ENCODE results near the gene LINGO4.

The LINGO4 gene

GRCh38 chr1:151840421-151840820 lies 35.2 kb upstream of the LINGO4 start:
- TF ChIP-seq CTCF (IDR thresholded peaks at IDR 0.05; ENCODE audit: insufficient read depth, low read depth, low read length, missing control alignments): no peak
- DNase-seq (ENCODE audit: low read depth): no peak
- peak overlapping the region; percentile 41 for H3K4me3 ChIP-seq (ENCODE audit: low read length)

- TF ChIP-seq CTCF (IDR thresholded peaks at IDR 0.05; ENCODE audit: insufficient read depth, low read depth, low read length, missing control alignments): no peak
- peak; percentile 61 for DNase-seq (ENCODE audit: low read depth)
Measured at GRCh38 chr1:151839457-151840403, 34.5 kb upstream of the LINGO4 start, which contains the start of gene C2CD4D. C2CD4D (minus strand) TSS chr1:151839820; CDS start chr1:151838989, 831 bp downstream.

DNA sequence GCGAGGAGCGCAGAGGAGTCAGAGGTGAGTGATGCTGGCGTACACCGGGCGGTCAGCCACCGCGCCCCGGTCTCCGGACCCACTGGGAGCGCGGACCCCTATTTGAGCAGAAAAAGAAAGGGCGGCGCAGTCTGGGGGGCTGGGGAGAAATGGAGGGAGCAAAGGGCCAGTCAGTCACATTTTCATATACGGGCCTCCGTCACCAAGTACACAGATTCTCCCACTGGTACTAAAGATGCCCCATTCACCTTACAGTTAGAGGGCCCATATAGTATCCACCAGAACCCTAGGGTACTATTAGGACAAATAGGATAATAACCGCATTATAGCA lies 33.8 kb upstream of the LINGO4 start:
- H3K4me3 ChIP-seq (ENCODE audit: low read length): peak overlapping the region; percentile 41
- no peak for DNase-seq (ENCODE audit: low read depth)
- TF ChIP-seq CTCF (IDR thresholded peaks at IDR 0.05; ENCODE audit: insufficient read depth, low read depth, low read length, missing control alignments): no peak

More at GRCh38 chr1:151839457-151840403, 34.5 kb upstream of the LINGO4 start, which contains the start of gene C2CD4D:
- H3K4me3 ChIP-seq (ENCODE audit: low read length): peak within 1 kb of the TSS; percentile 41

DNA sequence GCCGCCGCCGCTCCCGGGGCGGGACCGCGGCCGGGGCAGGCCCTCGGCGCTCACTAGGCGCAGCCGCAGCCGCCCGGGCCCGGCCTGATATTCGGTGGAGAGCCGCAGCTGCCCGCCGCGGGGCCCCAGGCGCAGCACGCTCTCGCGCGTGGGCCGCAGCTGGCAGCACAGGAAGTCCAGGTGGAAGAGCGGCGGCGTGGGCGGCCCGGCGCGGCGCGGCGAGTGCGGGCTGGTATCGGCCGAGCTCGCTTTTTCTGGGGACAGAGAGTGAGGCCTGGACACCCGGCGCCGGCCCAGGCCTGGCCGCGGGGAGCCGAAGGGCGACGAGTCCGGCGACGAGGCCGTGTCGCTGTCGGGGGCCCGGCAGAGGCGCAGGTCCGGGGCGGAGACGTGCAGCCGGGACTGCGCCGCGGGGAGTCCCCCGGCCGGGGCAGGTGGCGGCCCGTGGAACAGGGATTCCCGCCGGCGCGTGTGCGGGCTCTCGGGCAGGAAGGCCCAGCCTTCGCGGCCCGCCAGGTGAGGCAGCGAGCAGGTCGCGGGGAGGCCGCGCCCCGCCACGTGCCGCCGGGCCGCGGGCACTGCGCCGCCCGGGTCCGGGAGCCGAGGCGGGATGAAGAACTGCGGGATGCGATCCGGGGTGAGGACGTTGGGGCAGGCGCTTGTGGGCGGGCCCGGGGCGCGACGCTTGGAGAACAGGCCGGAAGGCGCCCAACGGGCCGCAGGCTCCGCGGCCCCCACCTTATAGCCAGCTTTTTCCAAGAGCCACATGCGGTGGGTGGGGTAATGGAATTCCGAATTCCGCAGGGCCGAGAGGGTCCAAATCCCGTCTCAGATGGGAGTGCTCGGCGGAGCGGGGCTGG lies 33.2 kb upstream of the LINGO4 start:
- no peak for TF ChIP-seq CTCF (IDR thresholded peaks at IDR 0.05; ENCODE audit: insufficient read depth, low read depth, low read length, missing control alignments)
- no peak overlapping the region for H3K4me3 ChIP-seq (ENCODE audit: low read length)
- no peak for DNase-seq (ENCODE audit: low read depth)

GRCh38 chr1:151837884-151838221 lies 32.6 kb upstream of the LINGO4 start:
- no peak overlapping the region for H3K4me3 ChIP-seq (ENCODE audit: low read length)
- TF ChIP-seq CTCF (IDR thresholded peaks at IDR 0.05; ENCODE audit: insufficient read depth, low read depth, low read length, missing control alignments): no peak
- no peak for DNase-seq (ENCODE audit: low read depth)

- no peak for DNase-seq (ENCODE audit: low read depth)
- no peak for TF ChIP-seq CTCF (IDR thresholded peaks at IDR 0.05; ENCODE audit: insufficient read depth, low read depth, low read length, missing control alignments)
- H3K4me3 ChIP-seq (ENCODE audit: low read length): no peak overlapping the region
Measured at GRCh38 chr1:151837197-151837596, 32.0 kb upstream of the LINGO4 start.

Measured in epithelial cell of esophagus (primary cell).